ENCODE data around the gene NTF3.

NTF3 gene

DNA sequence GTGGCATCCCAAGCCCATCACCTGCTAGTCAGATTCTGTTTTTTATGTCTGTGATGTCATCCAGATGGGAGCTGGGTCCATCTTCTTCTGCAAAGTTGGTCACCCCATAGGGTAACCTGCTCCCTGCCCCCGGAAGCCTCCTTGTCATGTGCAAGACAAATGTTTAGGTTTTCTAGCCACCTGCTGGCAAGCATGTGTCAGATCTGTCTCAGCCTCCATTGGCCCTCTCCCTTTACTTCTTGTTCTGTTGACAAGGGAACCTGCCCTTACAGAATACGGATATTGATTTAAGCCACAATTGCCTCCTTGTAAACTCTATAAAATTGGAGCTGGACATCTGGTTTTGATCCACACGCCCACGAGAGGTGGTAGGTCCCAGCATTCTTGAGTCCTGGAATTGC is 7.5 kb downstream of the NTF3 start:
- H3K4me3 ChIP-seq (ENCODE audit: low read depth, low read length): no peak overlapping the region
- CTCF ChIA-PET: interaction anchor here (0.6 to 8.9 kb wide), 4 partner anchors 11 to 222 kb away, joined by 3 to 90 read pairs (median 4); no protein-coding TSS in a partner anchor
- no peak overlapping the region for H3K27ac ChIP-seq (ENCODE audit: extremely low read depth, low read depth, low read length)
- POLR2A ChIA-PET: no interaction called here
- no peaks in the 10 kb centered on the region for H3K9me3 ChIP-seq (ENCODE audit: control insufficient read depth, insufficient read depth, low read depth, low read length)
- no peaks in the 10 kb centered on the region for H3K4me1 ChIP-seq (ENCODE audit: control insufficient read depth, insufficient read depth, low read length)
- H3K36me3 ChIP-seq (ENCODE audit: control insufficient read depth in 2 of 2, insufficient read depth in 1 of 2, low read length in 2 of 2): no peaks in the 10 kb centered on the region
- TF ChIP-seq ZNF10 (tag by site-specific recombination; IDR thresholded peaks at IDR 0.05) (no peak), WT1 (tag by site-specific recombination; IDR thresholded peaks at IDR 0.05) (no peak), ZNF324 (tag by site-specific recombination; IDR thresholded peaks at IDR 0.05) (no peak), KLF9 (tag by site-specific recombination; IDR thresholded peaks at IDR 0.05; ENCODE audit: low read depth) (no peak)

DNA sequence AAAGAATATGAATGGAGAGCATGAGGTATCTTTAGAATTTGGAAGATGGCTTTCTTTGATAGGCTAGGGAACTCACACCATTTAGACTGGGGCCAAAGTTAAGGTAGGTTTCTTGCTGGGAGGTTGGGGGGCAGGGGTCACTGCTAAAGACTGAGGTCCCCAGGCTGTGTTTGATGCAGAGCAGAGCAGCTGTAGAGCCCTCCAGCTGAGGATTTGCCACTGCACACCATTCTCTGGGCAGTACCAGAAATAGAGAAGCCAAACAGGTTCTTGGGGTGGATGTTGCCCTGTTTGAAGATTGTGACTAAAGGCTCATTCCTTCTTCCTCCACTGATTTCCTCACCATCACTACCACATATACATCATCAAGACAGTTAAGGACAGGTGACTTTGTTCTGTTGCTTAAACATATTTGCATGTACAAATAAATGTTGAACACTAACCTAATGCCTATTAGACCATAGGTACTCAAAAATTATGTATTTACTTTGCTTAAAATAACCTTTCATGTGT is 7.9 kb downstream of the NTF3 start:
- Histone ChIP-seq H3K36me3 (ENCODE audit: control insufficient read depth in 2 of 2, insufficient read depth in 1 of 2, low read length in 2 of 2) (no peaks in the 10 kb centered on the region), H3K4me3 (ENCODE audit: low read depth, low read length) (no peak overlapping the region), H3K4me1 (ENCODE audit: control insufficient read depth, insufficient read depth, low read length) (no peaks in the 10 kb centered on the region), H3K9me3 (ENCODE audit: control insufficient read depth, insufficient read depth, low read depth, low read length) (no peaks in the 10 kb centered on the region), H3K27ac (ENCODE audit: extremely low read depth, low read depth, low read length) (no peak overlapping the region)
- ChIA-PET POLR2A (interaction anchor here (3.0 kb wide), 1 partner anchor 8 kb away, joined by 20 read pairs; the partner anchor contains the start of gene NTF3), CTCF (interaction anchor here (8.9 kb wide), 1 partner anchor 11 kb away, joined by 90 read pairs; no protein-coding TSS in a partner anchor)
- TF ChIP-seq GLI4 (tag by site-specific recombination; IDR thresholded peaks at IDR 0.05) (no peak), HOXA7 (CRISPR knock-in tag; IDR thresholded peaks at IDR 0.05; ENCODE audit: borderline replicate concordance) (no peak), KLF10 (tag by site-specific recombination; IDR thresholded peaks at IDR 0.05) (no peak), ZNF707 (tag by site-specific recombination; IDR thresholded peaks at IDR 0.05) (no peak), ZNF677 (tag by site-specific recombination; IDR thresholded peaks at IDR 0.05) (no peak), ZNF335 (tag by site-specific recombination; conservative IDR thresholded peaks at IDR 0.05) (no peak), ZNF777 (tag by site-specific recombination; IDR thresholded peaks at IDR 0.05; ENCODE audit: borderline replicate concordance) (no peak)
- TF ChIP-seq, protein P1, sequence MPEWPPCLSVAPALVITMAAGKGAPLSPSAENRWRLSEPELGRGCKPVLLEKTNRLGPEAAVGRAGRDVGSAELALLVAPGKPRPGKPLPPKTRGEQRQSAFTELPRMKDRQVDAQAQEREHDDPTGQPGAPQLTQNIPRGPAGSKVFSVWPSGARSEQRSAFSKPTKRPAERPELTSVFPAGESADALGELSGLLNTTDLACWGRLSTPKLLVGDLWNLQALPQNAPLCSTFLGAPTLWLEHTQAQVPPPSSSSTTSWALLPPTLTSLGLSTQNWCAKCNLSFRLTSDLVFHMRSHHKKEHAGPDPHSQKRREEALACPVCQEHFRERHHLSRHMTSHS (tag by site-specific recombination; IDR thresholded peaks at IDR 0.05): no peak
- TF ChIP-seq, protein P2, sequence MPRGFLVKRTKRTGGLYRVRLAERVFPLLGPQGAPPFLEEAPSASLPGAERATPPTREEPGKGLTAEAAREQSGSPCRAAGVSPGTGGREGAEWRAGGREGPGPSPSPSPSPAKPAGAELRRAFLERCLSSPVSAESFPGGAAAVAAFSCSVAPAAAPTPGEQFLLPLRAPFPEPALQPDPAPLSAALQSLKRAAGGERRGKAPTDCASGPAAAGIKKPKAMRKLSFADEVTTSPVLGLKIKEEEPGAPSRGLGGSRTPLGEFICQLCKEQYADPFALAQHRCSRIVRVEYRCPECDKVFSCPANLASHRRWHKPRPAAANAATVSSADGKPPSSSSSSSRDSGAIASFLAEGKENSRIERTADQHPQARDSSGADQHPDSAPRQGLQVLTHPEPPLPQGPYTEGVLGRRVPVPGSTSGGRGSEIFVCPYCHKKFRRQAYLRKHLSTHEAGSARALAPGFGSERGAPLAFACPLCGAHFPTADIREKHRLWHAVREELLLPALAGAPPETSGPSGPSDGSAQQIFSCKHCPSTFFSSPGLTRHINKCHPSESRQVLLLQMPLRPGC (tag by site-specific recombination; IDR thresholded peaks at IDR 0.05): no peak
- TF ChIP-seq, protein P3, sequence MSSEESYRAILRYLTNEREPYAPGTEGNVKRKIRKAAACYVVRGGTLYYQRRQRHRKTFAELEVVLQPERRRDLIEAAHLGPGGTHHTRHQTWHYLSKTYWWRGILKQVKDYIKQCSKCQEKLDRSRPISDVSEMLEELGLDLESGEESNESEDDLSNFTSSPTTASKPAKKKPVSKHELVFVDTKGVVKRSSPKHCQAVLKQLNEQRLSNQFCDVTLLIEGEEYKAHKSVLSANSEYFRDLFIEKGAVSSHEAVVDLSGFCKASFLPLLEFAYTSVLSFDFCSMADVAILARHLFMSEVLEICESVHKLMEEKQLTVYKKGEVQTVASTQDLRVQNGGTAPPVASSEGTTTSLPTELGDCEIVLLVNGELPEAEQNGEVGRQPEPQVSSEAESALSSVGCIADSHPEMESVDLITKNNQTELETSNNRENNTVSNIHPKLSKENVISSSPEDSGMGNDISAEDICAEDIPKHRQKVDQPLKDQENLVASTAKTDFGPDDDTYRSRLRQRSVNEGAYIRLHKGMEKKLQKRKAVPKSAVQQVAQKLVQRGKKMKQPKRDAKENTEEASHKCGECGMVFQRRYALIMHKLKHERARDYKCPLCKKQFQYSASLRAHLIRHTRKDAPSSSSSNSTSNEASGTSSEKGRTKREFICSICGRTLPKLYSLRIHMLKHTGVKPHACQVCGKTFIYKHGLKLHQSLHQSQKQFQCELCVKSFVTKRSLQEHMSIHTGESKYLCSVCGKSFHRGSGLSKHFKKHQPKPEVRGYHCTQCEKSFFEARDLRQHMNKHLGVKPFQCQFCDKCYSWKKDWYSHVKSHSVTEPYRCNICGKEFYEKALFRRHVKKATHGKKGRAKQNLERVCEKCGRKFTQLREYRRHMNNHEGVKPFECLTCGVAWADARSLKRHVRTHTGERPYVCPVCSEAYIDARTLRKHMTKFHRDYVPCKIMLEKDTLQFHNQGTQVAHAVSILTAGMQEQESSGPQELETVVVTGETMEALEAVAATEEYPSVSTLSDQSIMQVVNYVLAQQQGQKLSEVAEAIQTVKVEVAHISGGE (tag by site-specific recombination; conservative IDR thresholded peaks at IDR 0.05; ENCODE audit: low read depth): no peak
- TF ChIP-seq, protein P4, sequence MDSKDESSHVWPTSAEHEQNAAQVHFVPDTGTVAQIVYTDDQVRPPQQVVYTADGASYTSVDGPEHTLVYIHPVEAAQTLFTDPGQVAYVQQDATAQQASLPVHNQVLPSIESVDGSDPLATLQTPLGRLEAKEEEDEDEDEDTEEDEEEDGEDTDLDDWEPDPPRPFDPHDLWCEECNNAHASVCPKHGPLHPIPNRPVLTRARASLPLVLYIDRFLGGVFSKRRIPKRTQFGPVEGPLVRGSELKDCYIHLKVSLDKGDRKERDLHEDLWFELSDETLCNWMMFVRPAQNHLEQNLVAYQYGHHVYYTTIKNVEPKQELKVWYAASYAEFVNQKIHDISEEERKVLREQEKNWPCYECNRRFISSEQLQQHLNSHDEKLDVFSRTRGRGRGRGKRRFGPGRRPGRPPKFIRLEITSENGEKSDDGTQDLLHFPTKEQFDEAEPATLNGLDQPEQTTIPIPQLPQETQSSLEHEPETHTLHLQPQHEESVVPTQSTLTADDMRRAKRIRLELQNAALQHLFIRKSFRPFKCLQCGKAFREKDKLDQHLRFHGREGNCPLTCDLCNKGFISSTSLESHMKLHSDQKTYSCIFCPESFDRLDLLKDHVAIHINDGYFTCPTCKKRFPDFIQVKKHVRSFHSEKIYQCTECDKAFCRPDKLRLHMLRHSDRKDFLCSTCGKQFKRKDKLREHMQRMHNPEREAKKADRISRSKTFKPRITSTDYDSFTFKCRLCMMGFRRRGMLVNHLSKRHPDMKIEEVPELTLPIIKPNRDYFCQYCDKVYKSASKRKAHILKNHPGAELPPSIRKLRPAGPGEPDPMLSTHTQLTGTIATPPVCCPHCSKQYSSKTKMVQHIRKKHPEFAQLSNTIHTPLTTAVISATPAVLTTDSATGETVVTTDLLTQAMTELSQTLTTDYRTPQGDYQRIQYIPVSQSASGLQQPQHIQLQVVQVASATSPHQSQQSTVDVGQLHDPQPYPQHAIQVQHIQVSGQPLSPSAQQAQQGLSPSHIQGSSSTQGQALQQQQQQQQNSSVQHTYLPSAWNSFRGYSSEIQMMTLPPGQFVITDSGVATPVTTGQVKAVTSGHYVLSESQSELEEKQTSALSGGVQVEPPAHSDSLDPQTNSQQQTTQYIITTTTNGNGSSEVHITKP (tag by site-specific recombination; IDR thresholded peaks at IDR 0.05): no peak
